ENCODE data around the gene PITX2. TPM values are rescaled to one million over a fixed set of nuclear protein-coding genes. Genes with fewer than 3 reads are reported as not detected.

Gene PITX2
- total RNA-seq, 1 experiment from 2014 or later: 8.5 TPM

DNA sequence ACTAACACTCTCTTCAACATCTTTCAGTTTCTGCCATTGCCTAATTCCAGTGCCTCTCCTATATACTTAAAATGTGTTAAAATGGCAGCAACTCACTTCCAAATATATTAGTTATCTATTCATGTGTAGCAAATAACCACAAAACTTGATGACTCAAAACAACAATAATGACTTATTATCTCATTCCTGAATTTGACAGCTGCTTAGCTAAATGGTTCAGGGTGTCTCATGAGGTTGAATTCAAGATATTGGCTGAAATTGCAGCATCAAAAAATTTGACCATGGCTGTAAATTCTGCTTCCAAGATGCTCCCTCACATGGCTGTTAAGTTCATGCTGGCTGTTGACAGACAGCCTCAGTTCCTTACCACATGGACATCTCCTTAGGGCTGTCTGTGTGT is 25.3 kb downstream of the PITX2 start:
- Mint-ChIP-seq H3K27ac (no peak overlapping the region), H3K27me3 (ENCODE audit: low read depth) (no peaks in the 10 kb centered on the region; the same call in 1 of the 2 replicates), H3K36me3 (ENCODE audit: insufficient read depth in 1 of 3, low read depth in 3 of 3) (peaks cover 0 to 23% (median 0%) of the 10 kb centered on the region in 3 experiments; a peak in 4 of 7 replicates), H3K9me3 (peaks cover 0 to 10% of the 10 kb centered on the region in 2 experiments; a peak in 3 of 5 replicates), H3K4me3 (no peak overlapping the region), H3K4me1 (no peaks in the 10 kb centered on the region)
- Histone ChIP-seq H3K9me3 (ENCODE audit: control insufficient read depth, low read depth, low read length) (no peaks in the 10 kb centered on the region), H2BK120ac (ENCODE audit: low read depth, low read length, poor library complexity, severe bottlenecking) (no peak overlapping the region), H2BK5ac (ENCODE audit: insufficient read length, low read length) (no peak overlapping the region), H3K4ac (ENCODE audit: low read depth, low read length) (no peak overlapping the region), H4K8ac (replicated peaks; ENCODE audit: insufficient read length, low read depth, low read length) (no peak overlapping the region), H2BK15ac (ENCODE audit: low read depth, low read length) (no peak overlapping the region), H3K4me1 (ENCODE audit: insufficient read depth, low read length) (no peaks in the 10 kb centered on the region), H3K56ac (ENCODE audit: insufficient read length, low read depth, low read length) (no peak overlapping the region), H3T11ph (ENCODE audit: low read length) (no peak overlapping the region), H2AFZ (ENCODE audit: low read length) (no peak overlapping the region), H3K23ac (ENCODE audit: insufficient read length, low read depth, low read length) (no peak overlapping the region), H3K4me2 (ENCODE audit: insufficient read depth, insufficient read length, low read length) (no peak overlapping the region), H4K20me1 (ENCODE audit: control insufficient read depth, insufficient read depth, insufficient read length) (no peaks in the 10 kb centered on the region), H3K18ac (ENCODE audit: insufficient read length, low read depth, low read length) (no peak overlapping the region), H2AK5ac (ENCODE audit: insufficient read length, low read length) (no peak overlapping the region), H3K27ac (ENCODE audit: insufficient read length, low read depth, low read length) (no peak overlapping the region), H3K23me2 (ENCODE audit: insufficient read length, low read depth, low read length, poor library complexity, severe bottlenecking) (no peaks in the 10 kb centered on the region), H3K79me1 (ENCODE audit: insufficient read depth, low read depth, low read length, poor library complexity, severe bottlenecking) (no peaks in the 10 kb centered on the region), H2BK12ac (ENCODE audit: insufficient read length, low read depth, low read length) (no peak overlapping the region), H4K5ac (ENCODE audit: insufficient read length, low read depth, low read length) (no peak overlapping the region), H3K9ac (ENCODE audit: extremely low read depth, insufficient read length, low read length) (no peak overlapping the region), H4K91ac (ENCODE audit: insufficient read length, low read depth, low read length) (no peak overlapping the region), H3K14ac (ENCODE audit: insufficient read depth, low read length) (no peak overlapping the region), H2BK20ac (ENCODE audit: low read depth, low read length, poor library complexity, severe bottlenecking) (no peak overlapping the region), H3K79me2 (ENCODE audit: insufficient read depth, low read length) (no peaks in the 10 kb centered on the region), H3K27me3 (ENCODE audit: insufficient read depth, low read length) (no peaks in the 10 kb centered on the region)
- no peak for DNase-seq
- TF ChIP-seq CTCF (conservative IDR thresholded peaks at IDR 0.05): no peak

Data from H9 (cell line).